ENCODE results near the gene CTBP2.
"Not testable (repeated sequence)": the region's sequence is repeated elsewhere in the genome, so short reads cannot be mapped to it uniquely, and the experiment has no call there.

CTBP2 gene

GRCh38 chr10:125084614-125085257 is 75.6 kb downstream of the CTBP2 start:
- DNase-seq: no peak
- Histone ChIP-seq H3K4me1 (no peaks in the 10 kb centered on the region), H3K27me3 (no peaks in the 10 kb centered on the region), H3K4me3 (ENCODE audit: low read depth, low read length) (no peak overlapping the region), H3K9me3 (no peaks in the 10 kb centered on the region), H3K36me3 (peaks cover 15% of the 10 kb centered on the region)
- TF ChIP-seq CTCF (IDR thresholded peaks at IDR 0.05; ENCODE audit: low read depth, low read length): no peak

- H3K4me1 ChIP-seq: no peaks in the 10 kb centered on the region
- no peak overlapping the region for H3K4me3 ChIP-seq (ENCODE audit: low read depth, low read length)
- H3K27me3 ChIP-seq: no peaks in the 10 kb centered on the region
- no peak for DNase-seq
- H3K36me3 ChIP-seq: peaks cover 15% of the 10 kb centered on the region
- TF ChIP-seq CTCF (IDR thresholded peaks at IDR 0.05; ENCODE audit: low read depth, low read length): no peak
- no peaks in the 10 kb centered on the region for H3K9me3 ChIP-seq
These were observed 76.2 kb downstream of the CTBP2 start for GRCh38 chr10:125084191-125084613.

GRCh38 chr10:125083576-125083920 is 76.8 kb downstream of the CTBP2 start:
- H3K4me1 ChIP-seq: no peaks in the 10 kb centered on the region
- H3K9me3 ChIP-seq: no peaks in the 10 kb centered on the region
- no peak overlapping the region for H3K4me3 ChIP-seq (ENCODE audit: low read depth, low read length)
- H3K27me3 ChIP-seq: no peaks in the 10 kb centered on the region
- peaks cover 15% of the 10 kb centered on the region for H3K36me3 ChIP-seq
- no peak for DNase-seq
- TF ChIP-seq CTCF (IDR thresholded peaks at IDR 0.05; ENCODE audit: low read depth, low read length): no peak

GRCh38 chr10:125082881-125083575 is 77.3 kb downstream of the CTBP2 start:
- Histone ChIP-seq H3K9me3 (no peaks in the 10 kb centered on the region), H3K36me3 (peaks cover 13% of the 10 kb centered on the region)
- TF ChIP-seq CTCF (IDR thresholded peaks at IDR 0.05; ENCODE audit: low read depth, low read length): no peak

GRCh38 chr10:125082471-125082870 is 77.9 kb downstream of the CTBP2 start:
- not testable (repeated sequence) for DNase-seq; H3K36me3 ChIP-seq; H3K4me1 ChIP-seq; H3K9me3 ChIP-seq; H3K27me3 ChIP-seq; H3K4me3 ChIP-seq (ENCODE audit: low read depth, low read length)

More at GRCh38 chr10:125082881-125083575, 77.3 kb downstream of the CTBP2 start:
- Histone ChIP-seq H3K4me3 (ENCODE audit: low read depth, low read length) (no peak overlapping the region), H3K4me1 (no peaks in the 10 kb centered on the region), H3K27me3 (no peaks in the 10 kb centered on the region)
- no peak for DNase-seq

- no peak for TF ChIP-seq CTCF (IDR thresholded peaks at IDR 0.05; ENCODE audit: low read depth, low read length)
- no peaks in the 10 kb centered on the region for H3K27me3 ChIP-seq
- no peak for DNase-seq
- H3K9me3 ChIP-seq: no peaks in the 10 kb centered on the region
- no peak overlapping the region for H3K4me3 ChIP-seq (ENCODE audit: low read depth, low read length)
- peaks cover 5% of the 10 kb centered on the region for H3K36me3 ChIP-seq
- no peaks in the 10 kb centered on the region for H3K4me1 ChIP-seq
These were observed 78.4 kb downstream of the CTBP2 start for GRCh38 chr10:125081931-125082330.
